GM12874 (cell line): Measurements from ENCODE around the gene FLNA.

ENCODE experiments used
- CTCF ChIP-seq: IDR thresholded peaks from 2 replicates; pipeline ENCODE4 v1.5.1; 2011; ENCODE audit warnings: low read depth, mild to moderate bottlenecking, control low read depth, low read length, moderate library complexity; ENCODE audit not compliant: insufficient read depth

FLNA gene

GRCh38 chrX:154384284-154384892 lies 10.0 kb upstream of the FLNA start:
- no peak for TF ChIP-seq CTCF

- TF ChIP-seq CTCF, result no peak
Observed at GRCh38 chrX:154383359-154384283, 9.2 kb upstream of the FLNA start.

GRCh38 chrX:154382483-154383069 lies 8.1 kb upstream of the FLNA start:
- TF ChIP-seq CTCF, result no peak

GRCh38 chrX:154381271-154381670 lies 6.8 kb upstream of the FLNA start:
- no peak for TF ChIP-seq CTCF

GRCh38 chrX:154380787-154381186 lies 6.4 kb upstream of the FLNA start:
- no peak for TF ChIP-seq CTCF

- no peak for TF ChIP-seq CTCF
Observed at GRCh38 chrX:154380153-154380552, 5.7 kb upstream of the FLNA start.

GRCh38 chrX:154379569-154379951 lies 5.1 kb upstream of the FLNA start:
- no peak for TF ChIP-seq CTCF
